H9 (cell line): ENCODE results near the gene ADH1B. TPM values are rescaled to one million over a fixed set of nuclear protein-coding genes. Genes with fewer than 3 reads are reported as not detected.

Experiments used
- DNase-seq: peaks from one replicate; pipeline ENCODE4 v3.0.0-alpha.2; 2017
- H2AFZ ChIP-seq: one replicate; pipeline ENCODE4 v1.6.1; 2013; ENCODE audit warnings: mild to moderate bottlenecking, low read length, control low read depth, moderate library complexity
- H2AK5ac ChIP-seq: 2 replicates; pipeline ENCODE4 v1.6.1; 2013; ENCODE audit warnings: low read length, control low read depth, mixed read lengths; ENCODE audit not compliant: insufficient read length
- H2BK120ac ChIP-seq: one replicate; pipeline ENCODE4 v1.6.1; 2013; ENCODE audit warnings: low read depth, mild to moderate bottlenecking, low read length, control low read depth, inconsistent platforms; ENCODE audit not compliant: poor library complexity, severe bottlenecking
- H2BK12ac ChIP-seq: 2 replicates; pipeline ENCODE4 v1.6.1; 2013; ENCODE audit warnings: low read length, control low read depth, mixed read lengths, low read depth; ENCODE audit not compliant: insufficient read length
- H2BK15ac ChIP-seq: 2 replicates; pipeline ENCODE4 v1.6.1; 2013; ENCODE audit warnings: low read depth, low read length, control low read depth
- H2BK20ac ChIP-seq: one replicate; pipeline ENCODE4 v1.6.1; 2013; ENCODE audit warnings: low read depth, mild to moderate bottlenecking, low read length, control low read depth, inconsistent platforms; ENCODE audit not compliant: poor library complexity, severe bottlenecking
- H2BK5ac ChIP-seq: 2 replicates; pipeline ENCODE4 v1.6.1; 2013; ENCODE audit warnings: low read length, control low read depth, mixed read lengths; ENCODE audit not compliant: insufficient read length
- H3K14ac ChIP-seq: 2 replicates; pipeline ENCODE4 v1.6.1; 2013; ENCODE audit warnings: low read length, control low read depth; ENCODE audit not compliant: insufficient read depth
- H3K18ac ChIP-seq: 2 replicates; pipeline ENCODE4 v1.6.1; 2013; ENCODE audit warnings: low read depth, mild to moderate bottlenecking, mixed read lengths, low read length, control low read depth; ENCODE audit not compliant: insufficient read length
- H3K23ac ChIP-seq: 2 replicates; pipeline ENCODE4 v1.6.1; 2013; ENCODE audit warnings: low read length, control low read depth, mixed read lengths, low read depth; ENCODE audit not compliant: insufficient read length
- H3K23me2 ChIP-seq: 2 replicates; pipeline ENCODE4 v1.6.1; 2013; ENCODE audit warnings: low read depth, mild to moderate bottlenecking, mixed read lengths, low read length, control low read depth; ENCODE audit not compliant: insufficient read length, poor library complexity, severe bottlenecking
- H3K27ac ChIP-seq: 2 replicates; pipeline ENCODE4 v1.5.1; 2013; ENCODE audit warnings: low read length, control low read depth, mixed read lengths, low read depth; ENCODE audit not compliant: insufficient read length
- H3K27me3 ChIP-seq: 2 replicates; pipeline ENCODE4 v1.6.1; 2013; ENCODE audit warnings: low read length, control low read depth, inconsistent platforms; ENCODE audit not compliant: insufficient read depth
- H3K4ac ChIP-seq: 2 replicates; pipeline ENCODE4 v1.6.1; 2013; ENCODE audit warnings: low read depth, mild to moderate bottlenecking, control low read depth, inconsistent platforms, low read length, moderate library complexity
- H3K4me1 ChIP-seq: 2 replicates; pipeline ENCODE4 v1.6.1; 2013; ENCODE audit warnings: low read length, control low read depth, inconsistent platforms; ENCODE audit not compliant: insufficient read depth
- H3K4me2 ChIP-seq: 2 replicates; pipeline ENCODE4 v1.6.1; 2013; ENCODE audit warnings: low read length, control low read depth, mixed read lengths; ENCODE audit not compliant: insufficient read length, insufficient read depth
- H3K56ac ChIP-seq: 2 replicates; pipeline ENCODE4 v1.6.1; 2013; ENCODE audit warnings: low read depth, mild to moderate bottlenecking, mixed read lengths, low read length, control low read depth; ENCODE audit not compliant: insufficient read length
- H3K79me1 ChIP-seq: 2 replicates; pipeline ENCODE4 v1.6.1; 2013; ENCODE audit warnings: low read depth, mild to moderate bottlenecking, moderate library complexity, low read length, control low read depth, inconsistent platforms; ENCODE audit not compliant: insufficient read depth, poor library complexity, severe bottlenecking
- H3K79me2 ChIP-seq: 2 replicates; pipeline ENCODE4 v1.6.1; 2013; ENCODE audit warnings: low read length, control low read depth, inconsistent platforms; ENCODE audit not compliant: insufficient read depth
- H3K9ac ChIP-seq: 2 replicates; pipeline ENCODE4 v1.6.1; 2013; ENCODE audit warnings: low read length, control low read depth, mixed read lengths; ENCODE audit not compliant: insufficient read length; ENCODE audit errors: extremely low read depth
- H3K9me3 ChIP-seq: one replicate; pipeline ENCODE4 v1.6.1; 2013; ENCODE audit warnings: low read depth, low read length, inconsistent platforms; ENCODE audit not compliant: control insufficient read depth
- H3T11ph ChIP-seq: one replicate; pipeline ENCODE4 v1.6.1; 2013; ENCODE audit warnings: mild to moderate bottlenecking, low read length, control low read depth, inconsistent platforms
- H4K20me1 ChIP-seq: one replicate; pipeline ENCODE4 v1.6.1; 2013; ENCODE audit not compliant: control insufficient read depth, insufficient read length, insufficient read depth
- H4K5ac ChIP-seq: 2 replicates; pipeline ENCODE4 v1.6.1; 2013; ENCODE audit warnings: low read depth, mild to moderate bottlenecking, mixed read lengths, low read length, control low read depth; ENCODE audit not compliant: insufficient read length
- H4K8ac ChIP-seq: replicated peaks from 2 replicates; pipeline ENCODE4 v1.6.1; 2013; ENCODE audit warnings: low read length, control low read depth, mixed read lengths, low read depth; ENCODE audit not compliant: insufficient read length
- H4K91ac ChIP-seq: 2 replicates; pipeline ENCODE4 v1.6.1; 2013; ENCODE audit warnings: low read depth, mild to moderate bottlenecking, moderate library complexity, mixed read lengths, low read length, control low read depth; ENCODE audit not compliant: insufficient read length
- H3K27ac Mint-ChIP-seq, 3 experiments: 2 replicates in 2 of 3; 3 replicates in 1 of 3; pipeline ENCODE4 v1.8.0; 2020 to 2021; ENCODE audit warnings: mixed read lengths in 3 of 3, mild to moderate bottlenecking in 1 of 3, moderate library complexity in 1 of 3
- H3K27me3 Mint-ChIP-seq: 2 replicates; pipeline ENCODE4 v1.8.0; 2021; ENCODE audit warnings: low read depth, mild to moderate bottlenecking, moderate library complexity, mixed read lengths
- H3K36me3 Mint-ChIP-seq, 3 experiments: 2 replicates in 2 of 3; 3 replicates in 1 of 3; pipeline ENCODE4 v1.8.0; 2020 to 2021; ENCODE audit warnings: low read depth in 3 of 3, mixed read lengths in 3 of 3; ENCODE audit not compliant: insufficient read depth in 1 of 3
- H3K4me1 Mint-ChIP-seq, 2 experiments: 2 replicates each; pipeline ENCODE4 v1.8.0; 2020; ENCODE audit warnings: mixed read lengths in 2 of 2
- H3K4me3 Mint-ChIP-seq, 2 experiments: 2 replicates in 1 of 2; 3 replicates in 1 of 2; pipeline ENCODE4 v1.8.0; 2020 to 2021; ENCODE audit warnings: mild to moderate bottlenecking in 2 of 2, mixed read lengths in 2 of 2, moderate library complexity in 1 of 2
- H3K9me3 Mint-ChIP-seq, 2 experiments: 2 replicates in 1 of 2; 3 replicates in 1 of 2; pipeline ENCODE4 v1.8.0; 2020; ENCODE audit warnings: mild to moderate bottlenecking in 2 of 2, mixed read lengths in 2 of 2, moderate library complexity in 1 of 2
- CTCF ChIP-seq: fragments of 200-600 bp; sonication (generic); conservative IDR thresholded peaks from 3 replicates; pipeline ENCODE4 v1.8.0; 2021; ENCODE audit warnings: antibody characterized with exemption, mild to moderate bottlenecking
- WGBS: extraction: QIAGEN DNeasy Blood & Tissue Kit; methylation state at CpG from one replicate; pipeline ENCODE4 v1.1.7; 2013; ENCODE audit warnings: missing lambda C conversion rate, low lambda C conversion rate, mixed read lengths; ENCODE audit not compliant: insufficient read length; ENCODE audit errors: extremely low coverage; 5-methylcytosine and 5-hydroxymethylcytosine counted together
- total RNA-seq: library from RNA; stranded (reverse); gene quantifications from 2 replicates; pipeline ENCODE4 v1.2.1, GENCODE V29; 2021

Gene ADH1B
- total RNA-seq, 1 experiment from 2014 or later: not detected

GRCh38 chr4:99317354-99317753 is 3.8 kb downstream of the ADH1B start:
- no peak overlapping the region for H4K8ac ChIP-seq
- H4K5ac ChIP-seq: no peak overlapping the region
- no peaks in the 10 kb centered on the region for H3K23me2 ChIP-seq
- H3K9ac ChIP-seq: no peak overlapping the region
- H2BK15ac ChIP-seq: no peak overlapping the region
- H3K27ac ChIP-seq: no peak overlapping the region
- H3K4ac ChIP-seq: no peak overlapping the region
- H3T11ph ChIP-seq: no peak overlapping the region
- Mint-ChIP-seq H3K36me3 (no peaks in the 10 kb centered on the region), H3K4me3 (no peak overlapping the region), H3K27me3 (no peaks in the 10 kb centered on the region), H3K9me3 (no peaks in the 10 kb centered on the region), H3K4me1 (peaks cover 7 to 10% of the 10 kb centered on the region in 2 experiments), H3K27ac (no peak overlapping the region)
- H3K23ac ChIP-seq: no peak overlapping the region
- no peak overlapping the region for H3K4me2 ChIP-seq
- no peaks in the 10 kb centered on the region; the same call in 1 of the 2 replicates for H3K4me1 ChIP-seq
- no peak for DNase-seq
- no peak overlapping the region for H2AK5ac ChIP-seq
- H2BK5ac ChIP-seq: no peak overlapping the region
- no peak overlapping the region for H2BK12ac ChIP-seq
- no peak for TF ChIP-seq CTCF
- H3K14ac ChIP-seq: no peak overlapping the region
- no peak overlapping the region for H4K91ac ChIP-seq
- H3K79me2 ChIP-seq: no peaks in the 10 kb centered on the region
- H4K20me1 ChIP-seq: no peaks in the 10 kb centered on the region
- H3K27me3 ChIP-seq: no peaks in the 10 kb centered on the region
- H2BK20ac ChIP-seq: no peak overlapping the region
- H3K9me3 ChIP-seq: no peaks in the 10 kb centered on the region
- H3K56ac ChIP-seq: no peak overlapping the region
- H2BK120ac ChIP-seq: no peak overlapping the region
- no peak overlapping the region for H3K18ac ChIP-seq
- no peak overlapping the region for H2AFZ ChIP-seq
- WGBS: no CpG with 5 or more reads among the region's 3 CpGs
- no peaks in the 10 kb centered on the region for H3K79me1 ChIP-seq
